Measurements from ENCODE around the gene MED12. TPM values are rescaled to one million over a fixed set of nuclear protein-coding genes. Genes with fewer than 3 reads are reported as not detected.

Gene MED12
- total RNA-seq, 1 donor from 2014 or later: 48.5 TPM

DNA sequence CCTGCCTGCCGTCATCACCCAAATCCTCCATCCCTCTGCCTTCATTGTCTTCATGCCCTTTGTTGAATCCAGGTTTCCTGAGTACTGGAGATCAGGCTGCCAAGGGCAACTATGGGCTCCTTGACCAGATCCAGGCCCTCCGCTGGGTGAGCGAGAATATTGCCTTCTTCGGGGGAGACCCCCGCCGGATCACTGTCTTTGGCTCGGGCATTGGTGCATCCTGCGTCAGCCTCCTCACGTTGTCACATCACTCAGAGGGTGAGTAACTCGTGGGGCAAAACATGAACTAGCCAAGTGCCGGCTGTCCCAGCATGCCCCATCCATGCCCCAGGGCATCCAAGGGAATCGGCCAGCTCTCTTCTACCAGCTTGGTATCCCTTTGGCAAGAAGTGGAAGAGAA, 45.7 kb downstream of the MED12 start:
- no peaks in the 10 kb centered on the region for H3K36me3 ChIP-seq
- no peak overlapping the region for H3K4me3 ChIP-seq
- no peak overlapping the region for H3K27ac ChIP-seq
- no peaks in the 10 kb centered on the region for H3K4me1 ChIP-seq
- intact Hi-C loops (cut with DNase I): no loop called here
- no peaks in the 10 kb centered on the region for H3K9me3 ChIP-seq
- DNase-seq (no peak), ATAC-seq (no peak)
- H3K27me3 ChIP-seq: no peaks in the 10 kb centered on the region
- no peak for TF ChIP-seq CTCF (IDR thresholded peaks at IDR 0.05)

DNA sequence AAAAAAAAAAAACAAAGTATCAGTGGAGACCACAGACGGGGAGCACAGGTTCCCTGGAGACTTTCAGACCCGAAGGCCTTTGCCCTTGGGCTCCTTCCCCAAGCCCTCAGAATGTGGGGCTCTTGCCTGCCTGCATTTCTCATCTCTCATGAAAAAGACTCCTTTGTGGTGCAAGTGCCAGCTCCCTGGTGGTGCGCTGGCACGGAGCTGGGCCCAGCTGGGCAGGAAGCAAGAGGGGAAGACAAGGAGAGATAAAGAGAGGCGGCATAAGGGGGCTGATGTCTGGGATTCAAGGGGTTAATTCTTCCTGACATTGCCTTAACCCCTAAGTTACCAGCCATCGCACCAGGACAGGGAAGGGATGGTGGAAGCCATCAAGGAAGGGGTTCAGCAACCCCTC, 48.1 kb downstream of the MED12 start:
- intact Hi-C loops (cut with DNase I): no loop called here
- no peak for ATAC-seq

DNA sequence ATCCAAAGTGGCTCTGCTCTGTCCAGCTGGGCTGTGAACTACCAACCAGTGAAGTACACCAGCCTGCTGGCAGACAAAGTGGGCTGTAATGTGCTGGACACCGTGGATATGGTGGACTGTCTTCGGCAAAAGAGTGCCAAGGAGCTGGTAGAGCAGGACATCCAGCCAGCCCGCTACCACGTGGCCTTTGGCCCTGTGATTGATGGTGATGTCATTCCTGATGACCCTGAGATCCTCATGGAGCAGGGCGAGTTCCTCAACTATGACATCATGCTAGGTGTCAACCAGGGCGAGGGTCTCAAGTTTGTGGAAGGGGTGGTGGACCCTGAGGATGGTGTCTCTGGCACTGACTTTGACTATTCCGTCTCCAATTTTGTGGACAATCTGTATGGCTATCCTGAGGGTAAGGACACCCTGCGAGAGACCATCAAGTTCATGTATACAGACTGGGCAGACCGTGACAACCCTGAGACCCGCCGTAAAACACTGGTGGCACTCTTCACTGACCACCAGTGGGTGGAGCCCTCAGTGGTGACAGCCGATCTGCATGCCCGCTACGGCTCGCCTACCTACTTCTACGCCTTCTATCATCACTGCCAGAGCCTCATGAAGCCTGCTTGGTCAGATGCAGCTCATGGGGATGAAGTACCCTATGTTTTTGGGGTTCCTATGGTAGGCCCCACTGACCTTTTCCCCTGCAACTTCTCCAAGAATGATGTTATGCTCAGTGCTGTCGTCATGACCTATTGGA, 48.8 kb downstream of the MED12 start:
- H3K9me3 ChIP-seq: no peaks in the 10 kb centered on the region
- DNase-seq: no peak
- TF ChIP-seq CTCF (IDR thresholded peaks at IDR 0.05): no peak
- H3K4me1 ChIP-seq: no peaks in the 10 kb centered on the region
- ATAC-seq: no peak
- no peak overlapping the region for H3K4me3 ChIP-seq
- H3K36me3 ChIP-seq: no peaks in the 10 kb centered on the region
- no peak overlapping the region for H3K27ac ChIP-seq
- H3K27me3 ChIP-seq: no peaks in the 10 kb centered on the region
- intact Hi-C loops (cut with DNase I): no loop called here

More for the DNA sequence above, 48.1 kb downstream of the MED12 start:
- Histone ChIP-seq H3K4me1 (no peaks in the 10 kb centered on the region), H3K36me3 (no peaks in the 10 kb centered on the region), H3K4me3 (no peak overlapping the region), H3K27me3 (no peaks in the 10 kb centered on the region), H3K9me3 (no peaks in the 10 kb centered on the region), H3K27ac (no peak overlapping the region)
- no peak for DNase-seq
- no peak for TF ChIP-seq CTCF (IDR thresholded peaks at IDR 0.05)

DNA sequence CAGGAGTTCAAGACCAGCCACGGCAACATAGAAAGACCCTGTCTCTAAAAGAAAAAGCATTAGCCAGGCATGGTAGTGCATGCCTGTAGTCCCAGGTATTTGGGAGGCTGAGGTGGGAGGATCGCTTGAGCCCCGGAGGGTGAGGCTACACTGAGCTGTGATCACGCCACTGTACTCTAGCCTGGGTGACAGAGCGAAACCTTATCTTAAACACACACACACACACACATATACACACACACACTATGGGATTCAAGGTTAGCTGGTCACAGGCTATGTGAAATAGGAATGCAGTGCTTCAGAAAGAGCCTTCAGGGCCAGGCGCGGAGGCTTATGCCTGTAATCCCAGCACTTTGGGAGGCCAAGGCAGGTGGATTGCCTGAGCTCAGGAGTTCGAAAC, 49.7 kb downstream of the MED12 start:
- Histone ChIP-seq H3K36me3 (no peaks in the 10 kb centered on the region), H3K9me3 (no peaks in the 10 kb centered on the region), H3K27me3 (no peaks in the 10 kb centered on the region), H3K4me3 (no peak overlapping the region), H3K27ac (no peak overlapping the region), H3K4me1 (no peaks in the 10 kb centered on the region)
- DNase-seq (no peak), ATAC-seq (no peak)
- no peak for TF ChIP-seq CTCF (IDR thresholded peaks at IDR 0.05)
- intact Hi-C loops (cut with DNase I): no loop called here

GRCh38 chrX:71169586-71169985, 51.2 kb downstream of the MED12 start:
- no peaks in the 10 kb centered on the region for H3K36me3 ChIP-seq
- intact Hi-C loops (cut with DNase I): no loop called here
- ATAC-seq: no peak
- no peak for DNase-seq
- no peaks in the 10 kb centered on the region for H3K27me3 ChIP-seq
- no peaks in the 10 kb centered on the region for H3K9me3 ChIP-seq
- no peak overlapping the region for H3K4me3 ChIP-seq
- no peaks in the 10 kb centered on the region for H3K4me1 ChIP-seq
- no peak overlapping the region for H3K27ac ChIP-seq
- TF ChIP-seq CTCF (IDR thresholded peaks at IDR 0.05): no peak
